ENCODE results near the gene FAM200A. TPM values are rescaled to one million over a fixed set of nuclear protein-coding genes. Genes with fewer than 3 reads are reported as not detected.

The FAM200A gene
- total and polyA plus RNA-seq, 2 of the 13 experiments (the other 11 are each of a cell fraction or from before 2014, with no cell fraction given), result 4.7 to 6.3 TPM

DNA sequence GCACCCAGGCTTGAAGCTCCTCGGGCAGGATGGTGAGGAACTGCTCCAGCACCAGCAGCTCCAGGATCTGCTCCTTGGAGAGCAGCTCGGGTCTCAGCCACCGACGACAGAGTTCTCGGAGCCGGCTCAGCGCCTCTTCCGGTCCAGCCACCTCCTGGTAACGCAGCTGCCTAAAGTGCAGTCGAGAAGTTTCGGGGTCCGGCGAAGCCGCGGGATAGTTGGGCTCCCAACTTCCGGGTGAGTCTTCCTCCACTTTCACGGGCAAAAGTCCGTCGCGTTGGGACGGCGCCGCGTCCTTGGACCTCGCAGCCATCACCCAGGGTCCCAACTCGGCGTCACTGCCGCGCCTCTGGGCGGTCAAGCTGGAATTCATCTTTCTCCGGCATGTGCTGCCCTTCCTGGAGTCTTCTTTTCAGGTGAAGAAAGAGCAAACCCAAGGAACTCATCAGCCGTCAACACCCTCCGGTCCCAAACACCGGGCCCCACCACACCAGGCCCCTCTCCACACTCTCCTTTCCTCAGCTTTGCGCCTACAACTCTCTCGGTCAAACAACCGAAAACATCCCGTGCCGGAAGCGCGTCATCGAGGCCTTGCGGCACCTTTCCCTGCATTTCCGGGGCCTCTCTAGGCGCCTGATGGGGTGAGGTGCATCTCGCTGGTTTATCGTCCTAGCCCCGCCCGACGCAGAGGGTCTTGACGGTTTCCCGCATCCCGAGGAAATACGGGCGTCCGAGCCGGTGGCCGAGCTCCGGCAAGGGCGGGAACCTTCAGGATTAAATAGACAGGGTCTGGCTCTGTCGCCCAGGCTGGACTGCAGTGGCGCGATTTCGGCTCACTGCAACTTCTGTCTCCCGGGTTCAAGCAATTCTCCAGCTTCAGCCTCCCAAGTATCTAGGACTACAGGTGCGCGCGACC, 51.9 kb downstream of the FAM200A start, which contains the start of gene ZNF394 (continued):
- TF ChIP-seq HMG20A (CRISPR knock-in tag; IDR thresholded peaks at IDR 0.05; ENCODE audit: borderline replicate concordance), result no peak
- no peak for TF ChIP-seq ETV6 (CRISPR knock-in tag; conservative IDR thresholded peaks at IDR 0.05)
- peak; percentile 92 for TF ChIP-seq HDAC1 (CRISPR knock-in tag; IDR thresholded peaks at IDR 0.05)
- TF ChIP-seq ZNF709 (CRISPR knock-in tag; IDR thresholded peaks at IDR 0.05), result peak; percentile 58; the same call in 1 of the 2 replicates
- TF ChIP-seq, protein P1, sequence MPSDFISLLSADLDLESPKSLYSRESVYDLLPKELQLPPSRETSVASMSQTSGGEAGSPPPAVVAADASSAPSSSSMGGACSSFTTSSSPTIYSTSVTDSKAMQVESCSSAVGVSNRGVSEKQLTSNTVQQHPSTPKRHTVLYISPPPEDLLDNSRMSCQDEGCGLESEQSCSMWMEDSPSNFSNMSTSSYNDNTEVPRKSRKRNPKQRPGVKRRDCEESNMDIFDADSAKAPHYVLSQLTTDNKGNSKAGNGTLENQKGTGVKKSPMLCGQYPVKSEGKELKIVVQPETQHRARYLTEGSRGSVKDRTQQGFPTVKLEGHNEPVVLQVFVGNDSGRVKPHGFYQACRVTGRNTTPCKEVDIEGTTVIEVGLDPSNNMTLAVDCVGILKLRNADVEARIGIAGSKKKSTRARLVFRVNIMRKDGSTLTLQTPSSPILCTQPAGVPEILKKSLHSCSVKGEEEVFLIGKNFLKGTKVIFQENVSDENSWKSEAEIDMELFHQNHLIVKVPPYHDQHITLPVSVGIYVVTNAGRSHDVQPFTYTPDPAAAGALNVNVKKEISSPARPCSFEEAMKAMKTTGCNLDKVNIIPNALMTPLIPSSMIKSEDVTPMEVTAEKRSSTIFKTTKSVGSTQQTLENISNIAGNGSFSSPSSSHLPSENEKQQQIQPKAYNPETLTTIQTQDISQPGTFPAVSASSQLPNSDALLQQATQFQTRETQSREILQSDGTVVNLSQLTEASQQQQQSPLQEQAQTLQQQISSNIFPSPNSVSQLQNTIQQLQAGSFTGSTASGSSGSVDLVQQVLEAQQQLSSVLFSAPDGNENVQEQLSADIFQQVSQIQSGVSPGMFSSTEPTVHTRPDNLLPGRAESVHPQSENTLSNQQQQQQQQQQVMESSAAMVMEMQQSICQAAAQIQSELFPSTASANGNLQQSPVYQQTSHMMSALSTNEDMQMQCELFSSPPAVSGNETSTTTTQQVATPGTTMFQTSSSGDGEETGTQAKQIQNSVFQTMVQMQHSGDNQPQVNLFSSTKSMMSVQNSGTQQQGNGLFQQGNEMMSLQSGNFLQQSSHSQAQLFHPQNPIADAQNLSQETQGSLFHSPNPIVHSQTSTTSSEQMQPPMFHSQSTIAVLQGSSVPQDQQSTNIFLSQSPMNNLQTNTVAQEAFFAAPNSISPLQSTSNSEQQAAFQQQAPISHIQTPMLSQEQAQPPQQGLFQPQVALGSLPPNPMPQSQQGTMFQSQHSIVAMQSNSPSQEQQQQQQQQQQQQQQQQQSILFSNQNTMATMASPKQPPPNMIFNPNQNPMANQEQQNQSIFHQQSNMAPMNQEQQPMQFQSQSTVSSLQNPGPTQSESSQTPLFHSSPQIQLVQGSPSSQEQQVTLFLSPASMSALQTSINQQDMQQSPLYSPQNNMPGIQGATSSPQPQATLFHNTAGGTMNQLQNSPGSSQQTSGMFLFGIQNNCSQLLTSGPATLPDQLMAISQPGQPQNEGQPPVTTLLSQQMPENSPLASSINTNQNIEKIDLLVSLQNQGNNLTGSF (CRISPR knock-in tag; IDR thresholded peaks at IDR 0.05), result no peak; the same call in 1 of the 2 replicates
- peak; percentile 94 for TF ChIP-seq CREB1 (IDR thresholded peaks at IDR 0.05)
- peak; percentile 99 for TF ChIP-seq CREB1 (CRISPR knock-in tag; IDR thresholded peaks at IDR 0.05)
- TF ChIP-seq MTF1 (CRISPR knock-in tag; IDR thresholded peaks at IDR 0.05), result no peak
- 0 out of 2 replicates have a peak, but pooled peaks have one; percentile 45 for TF ChIP-seq HMG20B (CRISPR knock-in tag; conservative IDR thresholded peaks at IDR 0.05)
- TF ChIP-seq, protein P2, sequence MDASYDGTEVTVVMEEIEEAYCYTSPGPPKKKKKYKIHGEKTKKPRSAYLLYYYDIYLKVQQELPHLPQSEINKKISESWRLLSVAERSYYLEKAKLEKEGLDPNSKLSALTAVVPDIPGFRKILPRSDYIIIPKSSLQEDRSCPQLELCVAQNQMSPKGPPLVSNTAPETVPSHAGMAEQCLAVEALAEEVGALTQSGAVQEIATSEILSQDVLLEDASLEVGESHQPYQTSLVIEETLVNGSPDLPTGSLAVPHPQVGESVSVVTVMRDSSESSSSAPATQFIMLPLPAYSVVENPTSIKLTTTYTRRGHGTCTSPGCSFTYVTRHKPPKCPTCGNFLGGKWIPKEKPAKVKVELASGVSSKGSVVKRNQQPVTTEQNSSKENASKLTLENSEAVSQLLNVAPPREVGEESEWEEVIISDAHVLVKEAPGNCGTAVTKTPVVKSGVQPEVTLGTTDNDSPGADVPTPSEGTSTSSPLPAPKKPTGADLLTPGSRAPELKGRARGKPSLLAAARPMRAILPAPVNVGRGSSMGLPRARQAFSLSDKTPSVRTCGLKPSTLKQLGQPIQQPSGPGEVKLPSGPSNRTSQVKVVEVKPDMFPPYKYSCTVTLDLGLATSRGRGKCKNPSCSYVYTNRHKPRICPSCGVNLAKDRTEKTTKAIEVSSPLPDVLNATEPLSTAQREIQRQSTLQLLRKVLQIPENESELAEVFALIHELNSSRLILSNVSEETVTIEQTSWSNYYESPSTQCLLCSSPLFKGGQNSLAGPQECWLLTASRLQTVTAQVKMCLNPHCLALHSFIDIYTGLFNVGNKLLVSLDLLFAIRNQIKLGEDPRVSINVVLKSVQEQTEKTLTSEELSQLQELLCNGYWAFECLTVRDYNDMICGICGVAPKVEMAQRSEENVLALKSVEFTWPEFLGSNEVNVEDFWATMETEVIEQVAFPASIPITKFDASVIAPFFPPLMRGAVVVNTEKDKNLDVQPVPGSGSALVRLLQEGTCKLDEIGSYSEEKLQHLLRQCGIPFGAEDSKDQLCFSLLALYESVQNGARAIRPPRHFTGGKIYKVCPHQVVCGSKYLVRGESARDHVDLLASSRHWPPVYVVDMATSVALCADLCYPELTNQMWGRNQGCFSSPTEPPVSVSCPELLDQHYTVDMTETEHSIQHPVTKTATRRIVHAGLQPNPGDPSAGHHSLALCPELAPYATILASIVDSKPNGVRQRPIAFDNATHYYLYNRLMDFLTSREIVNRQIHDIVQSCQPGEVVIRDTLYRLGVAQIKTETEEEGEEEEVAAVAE (CRISPR knock-in tag; IDR thresholded peaks at IDR 0.05; ENCODE audit: borderline replicate concordance), result peak; percentile 96
- TF ChIP-seq, protein P3, sequence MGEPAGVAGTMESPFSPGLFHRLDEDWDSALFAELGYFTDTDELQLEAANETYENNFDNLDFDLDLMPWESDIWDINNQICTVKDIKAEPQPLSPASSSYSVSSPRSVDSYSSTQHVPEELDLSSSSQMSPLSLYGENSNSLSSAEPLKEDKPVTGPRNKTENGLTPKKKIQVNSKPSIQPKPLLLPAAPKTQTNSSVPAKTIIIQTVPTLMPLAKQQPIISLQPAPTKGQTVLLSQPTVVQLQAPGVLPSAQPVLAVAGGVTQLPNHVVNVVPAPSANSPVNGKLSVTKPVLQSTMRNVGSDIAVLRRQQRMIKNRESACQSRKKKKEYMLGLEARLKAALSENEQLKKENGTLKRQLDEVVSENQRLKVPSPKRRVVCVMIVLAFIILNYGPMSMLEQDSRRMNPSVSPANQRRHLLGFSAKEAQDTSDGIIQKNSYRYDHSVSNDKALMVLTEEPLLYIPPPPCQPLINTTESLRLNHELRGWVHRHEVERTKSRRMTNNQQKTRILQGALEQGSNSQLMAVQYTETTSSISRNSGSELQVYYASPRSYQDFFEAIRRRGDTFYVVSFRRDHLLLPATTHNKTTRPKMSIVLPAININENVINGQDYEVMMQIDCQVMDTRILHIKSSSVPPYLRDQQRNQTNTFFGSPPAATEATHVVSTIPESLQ (CRISPR knock-in tag; conservative IDR thresholded peaks at IDR 0.05), result peak; percentile 64; the same call in 1 of the 2 replicates
- TF ChIP-seq ZNF124 (CRISPR knock-in tag; IDR thresholded peaks at IDR 0.05), result 0 out of 2 replicates have a peak, but pooled peaks have one; percentile 30
- peak; percentile 16; the same call in 1 of the 2 replicates for TF ChIP-seq ZSCAN25 (CRISPR knock-in tag; IDR thresholded peaks at IDR 0.05)
- TF ChIP-seq SOX5 (CRISPR knock-in tag; IDR thresholded peaks at IDR 0.05; ENCODE audit: borderline replicate concordance), result peak; percentile 61
- 0 out of 2 replicates have a peak, but pooled peaks have one; percentile 58 for TF ChIP-seq ZNF780A (CRISPR knock-in tag; IDR thresholded peaks at IDR 0.05)
- no peak for TF ChIP-seq GATA4 (IDR thresholded peaks at IDR 0.05; ENCODE audit: borderline replicate concordance, low read depth)

Data from HepG2 (cell line).